Activated CD8-positive, alpha-beta T cell treated with anti-CD3 and anti-CD28 coated beads, Interleukin-2, amount 10 ng/mL, durations not matched to agents 7 days and 5 days (primary cell): ENCODE measurements around the gene PGAM5. TPM values are rescaled to one million over a fixed set of nuclear protein-coding genes. Genes with fewer than 3 reads are reported as not detected.
"Not testable (repeated sequence)": the region's sequence is repeated elsewhere in the genome, so short reads cannot be mapped to it uniquely, and the experiment has no call there.

ENCODE experiments used
- ATAC-seq: fragments of 150-1000 bp; cut with Tn5 transposase; one replicate; pipeline ENCODE4 v1.10.0; 2021; ENCODE audit warnings: moderate library complexity
- CTCF ChIA-PET: fragments of 350-600 bp; sonication (Branson Sonifier 250); formaldehyde crosslinking; loops from one replicate; lab custom pipeline; 2021; ENCODE audit warnings: antibody characterized with exemption; lab: Charles Lee
- POLR2A ChIA-PET: fragments of 350-600 bp; sonication (Branson Sonifier 250); formaldehyde crosslinking; loops from one replicate; lab custom pipeline; 2021; ENCODE audit warnings: antibody characterized with exemption; lab: Charles Lee
- DNase-seq: peaks from one replicate; pipeline ENCODE4 v3.0.0-alpha.2; 2020
- H3K27ac Mint-ChIP-seq: one replicate; pipeline ENCODE4 v1.8.0; 2021; ENCODE audit warnings: mild to moderate bottlenecking, mixed read lengths
- H3K27me3 Mint-ChIP-seq: one replicate; pipeline ENCODE4 v1.8.0; 2021; ENCODE audit warnings: low read depth, mixed read lengths
- H3K36me3 Mint-ChIP-seq: one replicate; pipeline ENCODE4 v1.8.0; 2021; ENCODE audit warnings: low read depth, mixed read lengths
- H3K4me1 Mint-ChIP-seq: one replicate; pipeline ENCODE4 v1.8.0; 2021; ENCODE audit warnings: low read depth, mixed read lengths
- H3K4me3 Mint-ChIP-seq: one replicate; pipeline ENCODE4 v1.8.0; 2021; ENCODE audit warnings: mild to moderate bottlenecking, mixed read lengths
- H3K9me3 Mint-ChIP-seq: one replicate; pipeline ENCODE4 v1.8.0; 2022; ENCODE audit warnings: mixed read lengths; ENCODE audit not compliant: insufficient read depth
- total RNA-seq, 2 experiments: library from RNA; stranded (reverse); gene quantifications; one replicate each; pipeline ENCODE4 v1.2.3, GENCODE V29; 2021

Gene PGAM5
- total RNA-seq, 2 experiments from 2014 or later = 59.3 to 59.8 TPM

- H3K4me3 Mint-ChIP-seq, H3K27me3 Mint-ChIP-seq, DNase-seq, H3K9me3 Mint-ChIP-seq, CTCF ChIA-PET, H3K27ac Mint-ChIP-seq, ATAC-seq, POLR2A ChIA-PET, H3K4me1 Mint-ChIP-seq: not testable (repeated sequence)
- H3K36me3 Mint-ChIP-seq = peaks cover 45% of the 10 kb centered on the region
These were observed 15.8 kb upstream of the PGAM5 start for GRCh38 chr12:132694888-132695287.

GRCh38 chr12:132695431-132695830 is 15.2 kb upstream of the PGAM5 start:
- DNase-seq (no peak), ATAC-seq (no peak)
- ChIA-PET POLR2A (no interaction called here), CTCF (no interaction called here)
- H3K36me3 Mint-ChIP-seq = peaks cover 45% of the 10 kb centered on the region
- H3K4me1 Mint-ChIP-seq = peaks cover 2% of the 10 kb centered on the region
- H3K4me3 Mint-ChIP-seq = no peak overlapping the region
- H3K9me3 Mint-ChIP-seq = no peaks in the 10 kb centered on the region
- H3K27me3 Mint-ChIP-seq = no peaks in the 10 kb centered on the region
- no peak overlapping the region for H3K27ac Mint-ChIP-seq

GRCh38 chr12:132698341-132698740 is 12.3 kb upstream of the PGAM5 start:
- ChIA-PET CTCF (interaction anchor here (0.7 kb wide), 1 partner anchor 45 kb away, joined by 3 read pairs; no protein-coding TSS in a partner anchor), POLR2A (interaction anchor here (0.7 to 1.1 kb wide), 2 partner anchors 12 to 28 kb away, joined by 3 to 4 read pairs; no protein-coding TSS in a partner anchor)
- DNase-seq = no peak
- H3K4me3 Mint-ChIP-seq = no peak overlapping the region
- no peaks in the 10 kb centered on the region for H3K9me3 Mint-ChIP-seq
- no peaks in the 10 kb centered on the region for H3K27me3 Mint-ChIP-seq
- H3K36me3 Mint-ChIP-seq = peaks cover 50% of the 10 kb centered on the region
- ATAC-seq = no peak
- H3K27ac Mint-ChIP-seq = no peak overlapping the region
- peaks cover 2% of the 10 kb centered on the region for H3K4me1 Mint-ChIP-seq

GRCh38 chr12:132700212-132700822 is 10.3 kb upstream of the PGAM5 start:
- ATAC-seq (no peak), DNase-seq (no peak)
- Mint-ChIP-seq H3K36me3 (peaks cover 62% of the 10 kb centered on the region), H3K4me3 (no peak overlapping the region), H3K27ac (no peak overlapping the region), H3K27me3 (no peaks in the 10 kb centered on the region), H3K4me1 (peaks cover 2% of the 10 kb centered on the region), H3K9me3 (no peaks in the 10 kb centered on the region)
- ChIA-PET CTCF (no interaction called here), POLR2A (no interaction called here)

- CTCF ChIA-PET = no interaction called here
- no peak overlapping the region for H3K4me3 Mint-ChIP-seq
- no peak for ATAC-seq
- no peaks in the 10 kb centered on the region for H3K9me3 Mint-ChIP-seq
- no peak for DNase-seq
- POLR2A ChIA-PET = interaction anchor here (0.9 kb wide), 1 partner anchor 263 kb away, joined by 3 read pairs; no protein-coding TSS in a partner anchor
- peaks cover 58% of the 10 kb centered on the region for H3K36me3 Mint-ChIP-seq
- H3K4me1 Mint-ChIP-seq = peaks cover 2% of the 10 kb centered on the region
- no peaks in the 10 kb centered on the region for H3K27me3 Mint-ChIP-seq
- H3K27ac Mint-ChIP-seq = no peak overlapping the region
These were observed 8.0 kb upstream of the PGAM5 start for GRCh38 chr12:132702640-132703039.

- Mint-ChIP-seq H3K36me3 (peaks cover 57% of the 10 kb centered on the region), H3K27me3 (no peaks in the 10 kb centered on the region), H3K4me3 (no peak overlapping the region), H3K4me1 (peaks cover 2% of the 10 kb centered on the region), H3K27ac (no peak overlapping the region), H3K9me3 (no peaks in the 10 kb centered on the region)
- ChIA-PET POLR2A (interaction anchor here (1.1 kb wide), 1 partner anchor 12 kb away, joined by 3 read pairs; no protein-coding TSS in a partner anchor), CTCF (no interaction called here)
- ATAC-seq (no peak), DNase-seq (no peak)
These were observed 7.0 kb upstream of the PGAM5 start for GRCh38 chr12:132703641-132704040.

- no peaks in the 10 kb centered on the region for H3K27me3 Mint-ChIP-seq
- H3K36me3 Mint-ChIP-seq = peaks cover 38% of the 10 kb centered on the region
- DNase-seq (no peak), ATAC-seq (no peak)
- CTCF ChIA-PET = no interaction called here
- H3K4me1 Mint-ChIP-seq = peaks cover 11% of the 10 kb centered on the region
- H3K27ac Mint-ChIP-seq = no peak overlapping the region
- H3K9me3 Mint-ChIP-seq = no peaks in the 10 kb centered on the region
- POLR2A ChIA-PET = no interaction called here
- H3K4me3 Mint-ChIP-seq = no peak overlapping the region
These were observed 3.4 kb upstream of the PGAM5 start for GRCh38 chr12:132707241-132707640.

GRCh38 chr12:132708150-132708549 is 2.5 kb upstream of the PGAM5 start:
- CTCF ChIA-PET = no interaction called here
- no peaks in the 10 kb centered on the region for H3K27me3 Mint-ChIP-seq
- no peak for DNase-seq
- H3K27ac Mint-ChIP-seq = peak overlapping the region; percentile 11
- peaks cover 36% of the 10 kb centered on the region for H3K36me3 Mint-ChIP-seq
- ATAC-seq = no peak
- peaks cover 16% of the 10 kb centered on the region for H3K4me1 Mint-ChIP-seq
- H3K9me3 Mint-ChIP-seq = no peaks in the 10 kb centered on the region
- H3K4me3 Mint-ChIP-seq = no peak overlapping the region
- POLR2A ChIA-PET = interaction anchor here (0.6 to 0.9 kb wide), 2 partner anchors 23 to 120 kb away, joined by 3 to 4 read pairs; no protein-coding TSS in a partner anchor

- ChIA-PET POLR2A (interaction anchor here (0.6 to 1.5 kb wide), 5 partner anchors 11 to 279 kb away, joined by 3 to 6 read pairs (median 3); partner anchors contain the start of gene POLE), CTCF (no interaction called here)
- DNase-seq = no peak
- ATAC-seq = no peak
- Mint-ChIP-seq H3K27me3 (no peaks in the 10 kb centered on the region), H3K4me3 (peak overlapping the region; percentile 86), H3K9me3 (no peaks in the 10 kb centered on the region), H3K36me3 (peaks cover 33% of the 10 kb centered on the region), H3K27ac (peak overlapping the region; percentile 83), H3K4me1 (peaks cover 25% of the 10 kb centered on the region)
These were observed 618 bp upstream of the PGAM5 start for GRCh38 chr12:132710043-132710404.

GRCh38 chr12:132711080-132711843 is 620 bp downstream of the PGAM5 start:
- Mint-ChIP-seq H3K27me3 (no peaks in the 10 kb centered on the region), H3K36me3 (peaks cover 36% of the 10 kb centered on the region), H3K4me3 (peak overlapping the region; percentile 86), H3K27ac (peak overlapping the region; percentile 70), H3K9me3 (no peaks in the 10 kb centered on the region), H3K4me1 (peaks cover 25% of the 10 kb centered on the region)
- ChIA-PET CTCF (no interaction called here), POLR2A (no interaction called here)
- peak; percentile 39 for DNase-seq
- ATAC-seq = peak; percentile 32

GRCh38 chr12:132713123-132713522 is 2.5 kb downstream of the PGAM5 start:
- Mint-ChIP-seq H3K4me1 (peaks cover 25% of the 10 kb centered on the region), H3K9me3 (no peaks in the 10 kb centered on the region)

GRCh38 chr12:132715874-132716273 is 5.2 kb downstream of the PGAM5 start:
- Mint-ChIP-seq H3K27ac (no peak overlapping the region), H3K4me1 (peaks cover 21% of the 10 kb centered on the region), H3K4me3 (no peak overlapping the region), H3K9me3 (no peaks in the 10 kb centered on the region), H3K36me3 (peaks cover 48% of the 10 kb centered on the region), H3K27me3 (no peaks in the 10 kb centered on the region)
- ChIA-PET CTCF (no interaction called here), POLR2A (no interaction called here)
- no peak for DNase-seq
- no peak for ATAC-seq

More at GRCh38 chr12:132713123-132713522, 2.5 kb downstream of the PGAM5 start:
- POLR2A ChIA-PET = no interaction called here
- Mint-ChIP-seq H3K27ac (peak overlapping the region; percentile 46), H3K4me3 (no peak overlapping the region), H3K36me3 (peaks cover 37% of the 10 kb centered on the region), H3K27me3 (no peaks in the 10 kb centered on the region)
- CTCF ChIA-PET = no interaction called here
- ATAC-seq = no peak
- no peak for DNase-seq
